DOHH2 (cell line): Measurements from ENCODE around the gene TM4SF4.

Source experiments
- EZH2phosphoT487 ChIP-seq: fragments of 200-600 bp; sonication (generic); IDR thresholded peaks from 2 replicates; pipeline ENCODE4 v1.6.1; 2017; ENCODE audit warnings: borderline replicate concordance, mild to moderate bottlenecking, antibody characterized with exemption, low read length, moderate library complexity, mixed read lengths
- TF ChIP-seq, protein P1 (sequence below): fragments of 200-600 bp; sonication (generic); IDR thresholded peaks from one replicate; pipeline ENCODE4 v1.5.1; 2014; ENCODE audit warnings: antibody characterized with exemption, mild to moderate bottlenecking, low read depth, low read length; ENCODE audit not compliant: poor library complexity, severe bottlenecking

DNA sequence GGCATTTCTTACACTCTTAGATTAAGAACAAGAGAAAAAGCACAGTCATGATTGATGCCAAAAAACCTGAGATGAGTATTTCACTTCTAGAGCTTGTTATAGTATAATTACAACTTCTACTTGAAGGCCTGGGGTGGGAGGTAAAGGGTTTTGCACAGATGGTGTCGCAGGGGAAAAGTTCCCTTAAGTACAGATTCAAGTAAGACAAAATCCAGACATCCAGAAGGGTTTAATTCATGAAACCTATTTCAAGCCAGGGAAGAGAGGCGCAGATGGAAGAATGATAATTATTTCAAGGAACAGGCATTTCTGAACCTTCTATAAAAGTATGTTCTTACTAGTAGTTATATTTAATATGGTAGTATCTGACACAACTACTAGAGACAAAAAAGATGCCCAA lies 70.6 kb downstream of the TM4SF4 start:
- TF ChIP-seq, protein P1, sequence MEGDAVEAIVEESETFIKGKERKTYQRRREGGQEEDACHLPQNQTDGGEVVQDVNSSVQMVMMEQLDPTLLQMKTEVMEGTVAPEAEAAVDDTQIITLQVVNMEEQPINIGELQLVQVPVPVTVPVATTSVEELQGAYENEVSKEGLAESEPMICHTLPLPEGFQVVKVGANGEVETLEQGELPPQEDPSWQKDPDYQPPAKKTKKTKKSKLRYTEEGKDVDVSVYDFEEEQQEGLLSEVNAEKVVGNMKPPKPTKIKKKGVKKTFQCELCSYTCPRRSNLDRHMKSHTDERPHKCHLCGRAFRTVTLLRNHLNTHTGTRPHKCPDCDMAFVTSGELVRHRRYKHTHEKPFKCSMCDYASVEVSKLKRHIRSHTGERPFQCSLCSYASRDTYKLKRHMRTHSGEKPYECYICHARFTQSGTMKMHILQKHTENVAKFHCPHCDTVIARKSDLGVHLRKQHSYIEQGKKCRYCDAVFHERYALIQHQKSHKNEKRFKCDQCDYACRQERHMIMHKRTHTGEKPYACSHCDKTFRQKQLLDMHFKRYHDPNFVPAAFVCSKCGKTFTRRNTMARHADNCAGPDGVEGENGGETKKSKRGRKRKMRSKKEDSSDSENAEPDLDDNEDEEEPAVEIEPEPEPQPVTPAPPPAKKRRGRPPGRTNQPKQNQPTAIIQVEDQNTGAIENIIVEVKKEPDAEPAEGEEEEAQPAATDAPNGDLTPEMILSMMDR = no peak
- TF ChIP-seq EZH2phosphoT487 = no peak
